GM19239 (cell line): ENCODE results near the gene RASA1.

ENCODE experiments used
- DNase-seq: peaks from one replicate; pipeline ENCODE4 v3.0.0; 2011; ENCODE audit warnings: low spot score; ENCODE audit not compliant: insufficient read length
- FAIRE-seq: peaks from 2 replicates; lab custom pipeline; 2011; peaks lifted over from hg19 to GRCh38; lab: Jason Lieb, UNC

RASA1 gene

DNA sequence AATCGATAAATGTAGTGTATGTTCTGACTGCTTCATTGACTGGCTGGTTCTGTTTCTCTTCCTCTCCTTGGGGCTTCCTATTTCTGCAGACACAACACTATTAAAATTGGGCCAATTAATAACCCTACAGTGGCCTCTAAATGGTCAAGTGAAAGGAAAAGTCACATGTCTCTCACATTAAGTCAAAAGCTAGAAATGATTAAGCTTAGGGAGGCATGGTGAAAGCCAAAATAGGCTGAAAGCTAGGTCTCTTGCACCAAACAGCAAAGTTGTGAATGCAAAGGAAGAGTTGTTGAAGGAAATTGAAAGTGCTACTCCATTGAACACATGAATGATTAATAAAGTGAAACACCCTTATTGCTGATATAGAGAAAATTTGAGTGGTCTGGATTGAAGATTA is 86.8 kb downstream of the RASA1 start:
- DNase-seq (no peak), FAIRE-seq (peak; percentile 91)

GRCh38 chr5:87359106-87359505 is 91.4 kb downstream of the RASA1 start:
- DNase-seq: no peak
- no peak for FAIRE-seq

DNA sequence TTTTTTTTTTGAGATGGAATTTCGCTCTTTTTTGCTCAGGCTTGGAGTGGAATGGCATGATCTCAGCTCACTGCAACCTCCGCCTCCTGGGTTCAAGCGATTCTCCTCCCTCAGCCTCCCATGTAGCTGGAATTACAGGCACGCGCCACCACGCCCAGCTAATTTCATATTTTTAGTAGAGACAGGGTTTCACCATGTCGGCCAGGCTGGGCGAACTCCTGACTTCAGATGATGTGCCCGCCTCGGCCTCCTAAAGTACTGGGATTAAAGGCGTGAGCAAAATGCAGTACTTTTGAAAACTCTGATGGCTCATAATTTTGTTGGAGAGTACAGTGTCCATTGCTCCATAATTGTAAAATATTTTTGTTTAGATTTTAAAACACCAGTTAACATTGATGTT is 92.4 kb downstream of the RASA1 start:
- DNase-seq: no peak
- FAIRE-seq: no peak

- no peak for FAIRE-seq
- DNase-seq: no peak
Observed at GRCh38 chr5:87361031-87361445, 93.4 kb downstream of the RASA1 start.

GRCh38 chr5:87361536-87362213 is 94.0 kb downstream of the RASA1 start:
- FAIRE-seq (no peak), DNase-seq (no peak)

DNA sequence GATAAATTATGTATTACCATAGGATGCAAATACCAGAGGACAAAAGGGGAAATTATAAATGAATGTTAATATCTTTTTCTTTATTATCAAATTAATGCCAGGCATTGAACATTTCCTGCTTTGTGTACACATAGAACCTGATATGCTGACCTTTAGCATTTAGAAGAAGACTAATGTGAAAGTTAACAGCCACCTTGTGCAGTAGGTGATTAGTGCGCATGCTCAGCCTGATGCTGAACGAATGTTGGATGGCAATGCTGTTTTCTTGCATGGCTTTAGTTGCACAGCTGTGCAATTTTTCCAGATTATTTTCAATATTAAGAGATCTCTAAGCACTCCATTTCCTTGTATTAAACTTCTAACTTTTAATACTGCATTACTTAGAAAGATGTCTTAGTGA is 99.6 kb downstream of the RASA1 start:
- FAIRE-seq (no peak), DNase-seq (no peak)

- no peak for FAIRE-seq
- DNase-seq: no peak
Observed at GRCh38 chr5:87368601-87369000, 100.9 kb downstream of the RASA1 start.

DNA sequence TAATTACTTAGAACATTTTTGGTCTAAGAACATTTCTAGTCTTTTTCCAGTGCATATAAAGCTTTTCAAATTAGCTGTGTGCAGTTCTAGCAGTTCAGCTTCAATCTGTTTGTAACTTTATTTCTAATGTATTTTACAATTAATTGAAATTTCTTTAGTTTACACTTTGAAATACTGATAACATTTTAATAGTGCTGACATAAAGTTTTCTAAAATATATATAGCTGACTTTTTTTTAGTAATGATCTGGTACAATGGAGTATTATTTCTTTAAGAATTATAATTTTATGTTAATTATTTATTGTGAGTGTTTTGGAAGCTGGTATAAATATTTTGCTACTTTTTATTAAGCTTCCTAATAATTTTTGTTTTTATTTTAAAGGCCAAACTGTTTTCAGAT is 101.7 kb downstream of the RASA1 start:
- DNase-seq (no peak), FAIRE-seq (no peak)

GRCh38 chr5:87372705-87373104 is 105.0 kb downstream of the RASA1 start:
- FAIRE-seq: no peak
- DNase-seq: no peak

GRCh38 chr5:87382224-87382623 is 114.5 kb downstream of the RASA1 start:
- no peak for FAIRE-seq
- no peak for DNase-seq

GRCh38 chr5:87383216-87383615 is 115.5 kb downstream of the RASA1 start:
- FAIRE-seq: no peak
- DNase-seq: no peak

DNA sequence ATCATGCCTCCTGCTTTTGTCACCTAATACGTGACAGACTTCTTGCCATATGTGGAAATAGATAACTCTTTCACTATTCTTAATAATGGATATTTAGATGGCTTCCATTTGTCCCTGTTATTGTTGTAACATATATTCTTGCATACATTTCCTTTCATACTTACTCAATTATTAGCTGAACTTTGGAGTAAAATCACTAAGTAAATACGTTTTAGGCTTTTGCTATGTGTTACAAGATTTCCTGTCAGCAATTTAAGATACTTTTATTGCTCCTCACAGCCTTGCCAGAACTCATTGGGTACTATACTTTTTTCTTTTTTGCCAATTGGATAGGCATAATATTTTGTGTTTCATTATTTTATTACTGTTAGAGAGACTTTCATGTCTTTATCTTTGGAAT is 118.1 kb downstream of the RASA1 start:
- FAIRE-seq (no peak), DNase-seq (no peak)

GRCh38 chr5:87388129-87388528 is 120.4 kb downstream of the RASA1 start:
- no peak for FAIRE-seq

DNA sequence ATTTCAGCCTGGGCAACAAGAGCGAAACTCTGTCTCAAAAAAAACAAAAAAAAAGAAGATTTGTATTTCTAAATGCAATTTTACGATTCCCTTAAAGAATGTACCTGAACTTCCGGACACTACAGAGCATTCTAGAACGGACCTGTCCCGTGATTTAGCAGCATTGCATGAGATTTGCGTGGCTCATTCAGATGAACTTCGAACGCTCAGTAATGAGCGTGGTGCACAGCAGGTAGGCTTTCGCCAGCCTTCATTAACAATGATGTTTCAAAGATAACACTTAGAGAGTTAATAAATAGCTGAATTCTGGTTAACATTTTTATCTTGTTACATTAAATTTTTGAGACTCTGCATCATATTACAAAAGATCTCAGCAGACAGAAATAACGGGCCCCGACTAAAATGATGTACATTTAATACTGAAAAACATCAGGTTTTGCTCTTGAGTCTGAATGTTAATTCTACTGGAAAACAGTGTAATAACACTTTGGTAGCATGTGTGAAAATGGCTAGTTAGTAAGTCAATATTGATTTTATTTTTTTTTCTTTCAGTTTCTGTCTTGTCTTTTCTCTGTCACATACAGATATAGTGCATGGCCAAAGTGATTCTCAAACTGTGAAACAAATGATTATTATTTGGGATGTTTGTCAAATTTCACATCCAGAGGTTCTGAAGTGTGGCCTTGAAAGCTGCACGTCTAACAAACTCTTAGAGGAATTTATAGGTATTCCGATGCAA is 121.8 kb downstream of the RASA1 start:
- FAIRE-seq (peak; percentile 8), DNase-seq (no peak)

More at GRCh38 chr5:87388129-87388528, 120.4 kb downstream of the RASA1 start:
- no peak for DNase-seq

GRCh38 chr5:87390075-87390474 is 122.4 kb downstream of the RASA1 start:
- FAIRE-seq: peak; percentile 28
- no peak for DNase-seq

- FAIRE-seq (no peak), DNase-seq (no peak)
Observed at GRCh38 chr5:87390576-87391199, 123.0 kb downstream of the RASA1 start.

- FAIRE-seq (peak; percentile 35), DNase-seq (no peak)
Observed at GRCh38 chr5:87392170-87392569, 124.5 kb downstream of the RASA1 start.

- DNase-seq (no peak), FAIRE-seq (no peak)
Observed at GRCh38 chr5:87392801-87393200, 125.1 kb downstream of the RASA1 start.

GRCh38 chr5:87393331-87393730 is 125.6 kb downstream of the RASA1 start:
- FAIRE-seq: no peak

GRCh38 chr5:87394411-87395165 is 126.9 kb downstream of the RASA1 start:
- FAIRE-seq: peak; percentile 18

More at GRCh38 chr5:87393331-87393730, 125.6 kb downstream of the RASA1 start:
- no peak for DNase-seq

More at GRCh38 chr5:87394411-87395165, 126.9 kb downstream of the RASA1 start:
- DNase-seq: no peak
